Natural killer cell (primary cell): Measurements from ENCODE around the gene RNF7. TPM values are rescaled to one million over a fixed set of nuclear protein-coding genes. Genes with fewer than 3 reads are reported as not detected.

Experiments used
- ATAC-seq, 3 donors: fragments of 150-1000 bp in 2 of 3; fragments of 200-7000 bp in 1 of 3; cut with Tn5 transposase; 1 replicate in 1 of 3; 2 replicates in 2 of 3; pipeline ENCODE4 v1.10.0; 2021; ENCODE audit warnings: mild to moderate bottlenecking in 2 of 3, moderate library complexity in 2 of 3
- DNase-seq, 2 donors: peaks; one replicate each; pipeline versions ENCODE4 v3.0.0 to v3.0.0-alpha.2; 2013 to 2021; ENCODE audit warnings: mixed read lengths in 1 of 2
- H3K27ac ChIP-seq: one replicate; pipeline ENCODE4 v1.5.1; 2013; ENCODE audit warnings: mild to moderate bottlenecking, low read length
- H3K27me3 ChIP-seq: one replicate; pipeline ENCODE4 v1.6.1; 2013; ENCODE audit warnings: low read length; ENCODE audit not compliant: control insufficient read depth, insufficient read depth
- H3K36me3 ChIP-seq: one replicate; pipeline ENCODE4 v1.6.1; 2013; ENCODE audit warnings: low read length; ENCODE audit not compliant: control insufficient read depth, insufficient read depth
- H3K4me1 ChIP-seq: one replicate; pipeline ENCODE4 v1.6.1; 2013; ENCODE audit warnings: low read length; ENCODE audit not compliant: control insufficient read depth, insufficient read depth
- H3K4me3 ChIP-seq: one replicate; pipeline ENCODE4 v1.5.1; 2013; ENCODE audit warnings: low read length
- H3K9me3 ChIP-seq: one replicate; pipeline ENCODE4 v1.6.1; 2013; ENCODE audit warnings: low read length; ENCODE audit not compliant: control insufficient read depth, insufficient read depth
- H3K27ac Mint-ChIP-seq, 2 donors: one replicate each; pipeline ENCODE4 v1.8.0; 2022; ENCODE audit warnings: mild to moderate bottlenecking in 2 of 2, mixed read lengths in 2 of 2, moderate library complexity in 1 of 2
- H3K27me3 Mint-ChIP-seq, 2 donors: one replicate each; pipeline ENCODE4 v1.8.0; 2022; ENCODE audit warnings: low read depth in 2 of 2, mixed read lengths in 2 of 2
- H3K36me3 Mint-ChIP-seq: one replicate; pipeline ENCODE4 v1.8.0; 2022; ENCODE audit warnings: mixed read lengths
- H3K4me1 Mint-ChIP-seq, 2 donors: one replicate each; pipeline ENCODE4 v1.8.0; 2022; ENCODE audit warnings: mixed read lengths in 2 of 2
- H3K4me3 Mint-ChIP-seq: one replicate; pipeline ENCODE4 v1.8.0; 2022; ENCODE audit warnings: mild to moderate bottlenecking, moderate library complexity, mixed read lengths
- H3K9me3 Mint-ChIP-seq, 2 donors: one replicate each; pipeline ENCODE4 v1.8.0; 2022; ENCODE audit warnings: mixed read lengths in 2 of 2
- WGBS: methylation state at CpG from one replicate; pipeline ENCODE4 v1.1.7; 2013; ENCODE audit warnings: missing lambda C conversion rate; ENCODE audit not compliant: insufficient coverage; 5-methylcytosine and 5-hydroxymethylcytosine counted together
- intact Hi-C: fragments of 100-400 bp; cut with micrococcal nuclease; formaldehyde crosslinking; loops from one replicate; pipeline ENCODE4 v1.14.2; 2022
- total RNA-seq, 4 donors: library from RNA; stranded (reverse); fragments of 120-200 nt in 1 of 4; gene quantifications; one replicate each; pipeline versions ENCODE4 v1.2.3 to v1.2.4, GENCODE V29; 2013 to 2022
- TF ChIP-seq, protein P1 (sequence below): fragments of 200-600 bp; IDR thresholded peaks from one replicate; pipeline ENCODE4 v1.8.0; 2022; ENCODE audit warnings: antibody characterized with exemption

Gene RNF7
- total RNA-seq, 3 donors from 2014 or later (not counting 1 experiment from before 2014, with no cell fraction given): 65.0 to 75.0 (median 73.4) TPM

DNA sequence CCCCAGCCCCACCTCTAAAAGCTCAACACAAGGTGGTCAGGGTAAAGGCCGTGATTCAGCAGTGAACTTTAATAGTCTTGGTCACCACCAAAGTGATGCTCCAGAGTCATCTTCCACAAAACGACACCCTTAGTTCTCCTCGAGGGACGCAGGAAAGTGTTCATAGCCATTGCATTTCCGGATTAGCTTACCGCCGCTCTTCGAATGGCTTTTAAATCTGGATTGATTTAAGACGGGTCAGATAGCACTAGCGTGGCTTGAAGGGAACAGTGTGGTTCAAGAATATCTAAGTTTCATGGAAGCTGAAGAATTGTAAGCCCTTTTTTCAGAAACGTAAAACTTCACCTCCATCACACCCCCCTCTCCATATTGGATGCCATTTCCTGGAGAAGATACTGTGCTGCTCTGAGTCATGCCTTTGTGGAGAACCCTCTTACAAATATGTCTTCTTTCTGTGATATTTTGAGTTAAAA, 829 bp downstream of the RNF7 start:
- ATAC-seq (peak in 1 of 3 donors; percentile 17), DNase-seq (peak in 1 of 2 donors; percentile 66)
- Mint-ChIP-seq H3K4me3 (peak overlapping the region; percentile 100), H3K27ac (peak overlapping the region; percentile 96 to 97), H3K36me3 (no peaks in the 10 kb centered on the region), H3K4me1 (peaks cover 44 to 50% of the 10 kb centered on the region in 2 donors), H3K9me3 (no peaks in the 10 kb centered on the region), H3K27me3 (peaks cover 0 to under 1% of the 10 kb centered on the region in 2 donors)
- intact Hi-C loops: loop anchor here (1.0 to 5.0 kb wide), 6 partner anchors 57 to 708 kb away; partner anchors contain the start of gene XRN1
- Histone ChIP-seq H3K36me3 (peaks cover 4% of the 10 kb centered on the region), H3K9me3 (no peaks in the 10 kb centered on the region), H3K4me3 (peak overlapping the region; percentile 94), H3K27me3 (no peaks in the 10 kb centered on the region), H3K4me1 (peaks cover 4% of the 10 kb centered on the region), H3K27ac (peak overlapping the region; percentile 91)
- 0% methylated on average over 11 of the region's 11 CpGs for WGBS
- TF ChIP-seq, protein P1, sequence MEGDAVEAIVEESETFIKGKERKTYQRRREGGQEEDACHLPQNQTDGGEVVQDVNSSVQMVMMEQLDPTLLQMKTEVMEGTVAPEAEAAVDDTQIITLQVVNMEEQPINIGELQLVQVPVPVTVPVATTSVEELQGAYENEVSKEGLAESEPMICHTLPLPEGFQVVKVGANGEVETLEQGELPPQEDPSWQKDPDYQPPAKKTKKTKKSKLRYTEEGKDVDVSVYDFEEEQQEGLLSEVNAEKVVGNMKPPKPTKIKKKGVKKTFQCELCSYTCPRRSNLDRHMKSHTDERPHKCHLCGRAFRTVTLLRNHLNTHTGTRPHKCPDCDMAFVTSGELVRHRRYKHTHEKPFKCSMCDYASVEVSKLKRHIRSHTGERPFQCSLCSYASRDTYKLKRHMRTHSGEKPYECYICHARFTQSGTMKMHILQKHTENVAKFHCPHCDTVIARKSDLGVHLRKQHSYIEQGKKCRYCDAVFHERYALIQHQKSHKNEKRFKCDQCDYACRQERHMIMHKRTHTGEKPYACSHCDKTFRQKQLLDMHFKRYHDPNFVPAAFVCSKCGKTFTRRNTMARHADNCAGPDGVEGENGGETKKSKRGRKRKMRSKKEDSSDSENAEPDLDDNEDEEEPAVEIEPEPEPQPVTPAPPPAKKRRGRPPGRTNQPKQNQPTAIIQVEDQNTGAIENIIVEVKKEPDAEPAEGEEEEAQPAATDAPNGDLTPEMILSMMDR: no peak

DNA sequence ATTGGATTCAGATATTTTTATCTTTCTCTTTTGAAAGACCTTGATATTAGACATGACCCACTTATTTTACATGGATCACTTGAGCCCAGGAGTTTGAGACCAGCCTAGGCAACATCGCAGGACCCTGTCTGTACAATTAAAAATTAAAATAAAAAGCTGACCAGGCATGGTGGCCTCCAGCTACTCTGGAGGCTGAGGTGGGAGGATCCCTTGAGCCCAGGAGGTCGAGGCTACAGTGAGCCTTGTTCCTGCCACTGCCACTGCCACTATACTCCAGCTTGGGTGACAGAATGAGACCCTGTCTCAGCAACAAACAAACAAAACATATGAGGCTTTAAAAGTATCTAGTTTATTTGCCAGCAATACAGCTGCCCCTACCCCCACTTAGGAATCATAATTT, 1.6 kb downstream of the RNF7 start:
- H3K36me3 Mint-ChIP-seq: no peaks in the 10 kb centered on the region
- no peaks in the 10 kb centered on the region for H3K9me3 ChIP-seq
- peak overlapping the region; percentile 96 to 97 for H3K27ac Mint-ChIP-seq
- intact Hi-C loops: loop anchor here (1.0 to 5.0 kb wide), 4 partner anchors 57 to 708 kb away; partner anchors contain the start of gene XRN1
- no peak for DNase-seq
- H3K9me3 Mint-ChIP-seq: no peaks in the 10 kb centered on the region
- WGBS: 63% methylated on average over 2 of the region's 2 CpGs
- H3K4me1 Mint-ChIP-seq: peaks cover 52 to 58% of the 10 kb centered on the region in 2 donors
- peaks cover 12% of the 10 kb centered on the region for H3K36me3 ChIP-seq
- TF ChIP-seq, protein P1: no peak
- no peak for ATAC-seq
- H3K27me3 ChIP-seq: no peaks in the 10 kb centered on the region
- no peak overlapping the region for H3K4me3 ChIP-seq
- peak overlapping the region; percentile 100 for H3K4me3 Mint-ChIP-seq
- no peak overlapping the region for H3K27ac ChIP-seq
- no peaks in the 10 kb centered on the region for H3K27me3 Mint-ChIP-seq
- peaks cover 4% of the 10 kb centered on the region for H3K4me1 ChIP-seq

DNA sequence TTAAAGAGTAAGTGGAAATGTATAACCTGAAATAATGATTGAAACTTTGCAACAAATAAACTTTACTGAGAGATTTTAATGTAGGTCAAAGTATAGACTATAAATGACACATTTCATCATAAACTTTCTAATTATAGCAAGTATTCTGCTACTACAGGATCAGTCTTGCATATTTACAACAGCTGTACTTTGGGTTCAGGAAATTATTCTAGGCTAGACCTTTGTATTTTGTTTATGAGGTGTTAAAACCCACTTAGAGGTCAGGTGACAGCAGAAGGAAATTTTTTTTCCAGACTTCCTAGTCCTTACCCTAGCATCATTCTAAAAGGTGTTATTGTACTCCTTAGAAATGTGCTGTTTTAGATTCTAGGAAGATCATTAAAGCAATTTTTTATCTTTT, 2.3 kb downstream of the RNF7 start:
- ATAC-seq: no peak
- no peak overlapping the region for H3K4me3 ChIP-seq
- no peaks in the 10 kb centered on the region for H3K9me3 ChIP-seq
- DNase-seq: no peak
- intact Hi-C loops: no loop called here
- H3K36me3 Mint-ChIP-seq: no peaks in the 10 kb centered on the region
- H3K36me3 ChIP-seq: peaks cover 17% of the 10 kb centered on the region
- peaks cover 53 to 64% of the 10 kb centered on the region in 2 donors for H3K4me1 Mint-ChIP-seq
- H3K4me3 Mint-ChIP-seq: peak overlapping the region; percentile 100
- peak overlapping the region; percentile 96 to 97 for H3K27ac Mint-ChIP-seq
- TF ChIP-seq, protein P1: no peak
- H3K27me3 Mint-ChIP-seq: no peaks in the 10 kb centered on the region
- H3K4me1 ChIP-seq: peaks cover 4% of the 10 kb centered on the region
- H3K27ac ChIP-seq: no peak overlapping the region
- H3K9me3 Mint-ChIP-seq: no peaks in the 10 kb centered on the region
- no peaks in the 10 kb centered on the region for H3K27me3 ChIP-seq

DNA sequence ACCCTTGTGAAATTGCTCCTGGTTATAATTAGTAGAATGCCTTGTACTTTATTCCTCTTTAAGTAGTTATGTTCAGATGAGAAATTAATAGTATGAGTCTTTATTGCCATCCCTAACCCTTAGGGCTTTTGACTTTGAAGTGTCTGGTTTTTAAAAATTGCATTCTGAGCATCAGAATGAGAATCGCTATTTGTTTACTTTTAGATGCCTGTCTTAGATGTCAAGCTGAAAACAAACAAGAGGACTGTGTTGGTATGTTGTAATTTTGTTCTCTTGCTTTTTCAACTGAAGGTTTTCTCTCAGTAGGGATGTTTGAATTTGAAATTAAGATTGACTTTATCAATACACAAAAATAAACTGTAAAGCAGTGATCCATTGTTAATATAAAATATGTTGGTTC, 5.2 kb downstream of the RNF7 start:
- H3K36me3 Mint-ChIP-seq: no peaks in the 10 kb centered on the region

More for the DNA sequence above, 5.2 kb downstream of the RNF7 start:
- 93% methylated on average over 1 of the region's 1 CpG for WGBS
- Mint-ChIP-seq H3K27me3 (no peaks in the 10 kb centered on the region), H3K27ac (peak overlapping the region in 1 of 2 donors; percentile 96), H3K9me3 (no peaks in the 10 kb centered on the region), H3K4me1 (peaks cover 53 to 58% of the 10 kb centered on the region in 2 donors), H3K4me3 (no peak overlapping the region)
- ATAC-seq: no peak
- no peaks in the 10 kb centered on the region for H3K27me3 ChIP-seq
- no peak for DNase-seq
- no peak overlapping the region for H3K27ac ChIP-seq
- H3K4me1 ChIP-seq: peaks cover 4% of the 10 kb centered on the region
- no peaks in the 10 kb centered on the region for H3K9me3 ChIP-seq
- no peak overlapping the region for H3K4me3 ChIP-seq
- TF ChIP-seq, protein P1: no peak
- peaks cover 34% of the 10 kb centered on the region for H3K36me3 ChIP-seq
- intact Hi-C loops: no loop called here
